Measurements from ENCODE around the gene ATP10B.

ATP10B gene

GRCh38 chr5:160869989-160870521 is 18.0 kb upstream of the ATP10B start:
- in situ Hi-C loops (cut with HindIII; ENCODE audit: low pct_ligation_motif_present, low sequenced_read_pairs), result no loop called here
- Histone ChIP-seq H3K27me3 (replicated peaks) (no peaks in the 10 kb centered on the region), H3K4me3 (ENCODE audit: low read depth, low read length) (no peak overlapping the region), H3K27ac (no peak overlapping the region), H3K36me3 (replicated peaks) (no peaks in the 10 kb centered on the region)
- no peak for DNase-seq
- no peak for TF ChIP-seq CTCF (IDR thresholded peaks at IDR 0.05; ENCODE audit: low read depth, low read length, missing control alignments)

GRCh38 chr5:160867976-160868375 is 16.0 kb upstream of the ATP10B start:
- DNase-seq, result no peak
- Histone ChIP-seq H3K27ac (no peak overlapping the region), H3K27me3 (replicated peaks) (no peaks in the 10 kb centered on the region), H3K36me3 (replicated peaks) (no peaks in the 10 kb centered on the region), H3K4me3 (ENCODE audit: low read depth, low read length) (no peak overlapping the region)
- TF ChIP-seq CTCF (IDR thresholded peaks at IDR 0.05; ENCODE audit: low read depth, low read length, missing control alignments), result no peak
- in situ Hi-C loops (cut with HindIII; ENCODE audit: low pct_ligation_motif_present, low sequenced_read_pairs), result no loop called here

- DNase-seq, result no peak
- Histone ChIP-seq H3K4me3 (ENCODE audit: low read depth, low read length) (no peak overlapping the region), H3K27ac (no peak overlapping the region), H3K27me3 (replicated peaks) (no peaks in the 10 kb centered on the region), H3K36me3 (replicated peaks) (no peaks in the 10 kb centered on the region)
- TF ChIP-seq CTCF (IDR thresholded peaks at IDR 0.05; ENCODE audit: low read depth, low read length, missing control alignments), result no peak
- in situ Hi-C loops (cut with HindIII; ENCODE audit: low pct_ligation_motif_present, low sequenced_read_pairs), result no loop called here
Observed at GRCh38 chr5:160851451-160851850, 560 bp downstream of the ATP10B start.

GRCh38 chr5:160850421-160850820 is 1.6 kb downstream of the ATP10B start:
- DNase-seq, result no peak
- Histone ChIP-seq H3K27me3 (replicated peaks) (no peaks in the 10 kb centered on the region), H3K36me3 (replicated peaks) (no peaks in the 10 kb centered on the region), H3K4me3 (ENCODE audit: low read depth, low read length) (no peak overlapping the region), H3K27ac (no peak overlapping the region)
- TF ChIP-seq CTCF (IDR thresholded peaks at IDR 0.05; ENCODE audit: low read depth, low read length, missing control alignments), result no peak
- in situ Hi-C loops (cut with HindIII; ENCODE audit: low pct_ligation_motif_present, low sequenced_read_pairs), result no loop called here

- H3K4me3 ChIP-seq (ENCODE audit: low read depth, low read length), result no peak overlapping the region
Observed at GRCh38 chr5:160847526-160848085, 4.4 kb downstream of the ATP10B start.

More at GRCh38 chr5:160847526-160848085, 4.4 kb downstream of the ATP10B start:
- no peak for DNase-seq
- H3K27ac ChIP-seq, result no peak overlapping the region
- in situ Hi-C loops (cut with HindIII; ENCODE audit: low pct_ligation_motif_present, low sequenced_read_pairs), result no loop called here
- no peak for TF ChIP-seq CTCF (IDR thresholded peaks at IDR 0.05; ENCODE audit: low read depth, low read length, missing control alignments)
- no peaks in the 10 kb centered on the region for H3K27me3 ChIP-seq (replicated peaks)
- no peaks in the 10 kb centered on the region for H3K36me3 ChIP-seq (replicated peaks)

Measured in brain microvascular endothelial cell (primary cell).